ENCODE results near the gene UQCRH.
"Not testable (repeated sequence)": the region's sequence is repeated elsewhere in the genome, so short reads cannot be mapped to it uniquely, and the experiment has no call there.

The UQCRH gene

DNA sequence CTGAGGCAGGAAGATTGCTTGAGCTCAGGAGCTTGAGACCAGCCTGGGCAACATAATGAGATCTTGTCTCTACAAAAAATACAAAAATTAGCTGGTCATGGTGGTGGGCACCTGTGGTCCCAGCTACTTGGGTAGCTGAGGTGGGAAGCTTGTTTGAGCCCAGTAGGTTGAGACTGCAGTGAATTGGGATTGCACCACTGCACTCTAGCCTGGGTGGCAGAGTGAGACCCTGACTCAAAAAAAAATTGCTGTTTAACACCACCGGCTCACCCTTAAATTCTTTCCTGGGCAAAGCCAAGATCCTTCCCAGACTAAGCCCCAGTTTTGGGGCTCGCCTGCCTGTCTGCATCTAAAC, 30.5 kb downstream of the UQCRH start:
- no peak for DNase-seq

GRCh38 chr1:46335081-46335480, 31.6 kb downstream of the UQCRH start:
- no peak for DNase-seq

GRCh38 chr1:46337409-46337808, 33.9 kb downstream of the UQCRH start:
- not testable (repeated sequence) for DNase-seq

- peak; percentile 74 for DNase-seq
These were observed 37.1 kb downstream of the UQCRH start, which contains the start of gene NSUN4 for GRCh38 chr1:46340404-46341221. Gene NSUN4 (plus strand): TSS chr1:46340807. CDS start chr1:46340827, 20 bp downstream.

DNA sequence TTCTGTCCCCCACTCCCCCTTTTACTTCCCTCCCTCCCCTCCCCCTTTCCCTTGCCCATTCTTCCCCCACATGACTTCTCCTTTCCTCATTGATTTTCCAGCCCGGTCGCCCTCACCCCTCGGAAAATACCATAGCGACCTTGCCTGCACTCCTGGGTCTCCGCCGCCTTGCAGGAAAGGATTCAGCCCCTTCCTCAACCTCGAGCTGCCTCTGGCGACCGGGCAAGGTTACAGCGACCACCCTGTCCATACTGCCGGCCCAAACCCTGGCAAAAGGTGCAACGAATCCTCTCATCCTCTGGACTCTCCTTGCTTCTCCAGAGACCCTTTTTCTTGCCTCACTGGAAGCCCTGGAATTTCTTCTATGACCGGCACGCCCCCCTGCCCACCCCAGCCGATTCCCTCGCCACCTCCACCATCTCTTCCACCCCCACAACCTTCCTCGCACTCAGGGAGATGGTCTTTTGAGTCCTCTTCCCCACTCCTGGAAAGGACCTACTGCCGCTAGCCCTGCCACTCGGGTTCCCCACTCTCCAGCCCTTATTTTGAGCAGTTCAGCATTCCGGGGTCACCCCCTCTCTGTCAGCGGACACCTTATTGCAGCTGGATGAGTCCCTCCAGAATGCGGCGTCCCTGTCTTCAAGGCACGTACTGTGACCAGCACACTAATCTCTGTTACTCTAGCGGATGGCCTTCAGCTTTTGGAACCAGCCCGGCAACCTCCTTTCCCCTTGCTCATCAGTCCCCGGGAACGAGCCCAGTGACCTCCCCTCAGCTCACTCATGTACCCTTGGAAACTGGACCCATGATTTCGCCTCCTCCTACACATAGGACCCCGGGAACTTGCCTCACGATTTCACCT, 38.0 kb downstream of the UQCRH start:
- no peak for DNase-seq

GRCh38 chr1:46342084-46342656, 38.7 kb downstream of the UQCRH start:
- DNase-seq: no peak

- no peak for DNase-seq
These were observed 39.3 kb downstream of the UQCRH start for GRCh38 chr1:46342677-46343350.

GRCh38 chr1:46343351-46343695, 39.8 kb downstream of the UQCRH start:
- DNase-seq: no peak

DNA sequence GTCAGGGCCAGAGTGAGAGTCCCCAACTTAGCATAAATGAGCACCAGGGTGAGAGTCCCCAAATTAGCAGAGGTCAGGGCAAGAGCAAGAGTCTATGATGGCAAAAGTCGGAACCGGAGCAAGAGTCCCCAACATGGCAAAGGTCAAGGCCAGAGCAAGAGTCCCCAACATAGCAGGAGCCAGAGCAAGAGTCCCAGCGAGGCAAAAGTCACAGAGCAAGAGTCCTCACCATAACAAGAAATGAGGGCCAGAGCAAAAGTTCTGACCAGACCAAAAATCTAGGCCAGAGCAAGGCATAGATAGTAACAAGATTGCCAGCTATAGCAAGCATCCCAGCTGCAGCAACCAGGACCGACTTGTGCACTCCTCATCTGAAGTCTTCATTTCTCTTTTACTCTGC, 40.2 kb downstream of the UQCRH start:
- DNase-seq: no peak

DNA sequence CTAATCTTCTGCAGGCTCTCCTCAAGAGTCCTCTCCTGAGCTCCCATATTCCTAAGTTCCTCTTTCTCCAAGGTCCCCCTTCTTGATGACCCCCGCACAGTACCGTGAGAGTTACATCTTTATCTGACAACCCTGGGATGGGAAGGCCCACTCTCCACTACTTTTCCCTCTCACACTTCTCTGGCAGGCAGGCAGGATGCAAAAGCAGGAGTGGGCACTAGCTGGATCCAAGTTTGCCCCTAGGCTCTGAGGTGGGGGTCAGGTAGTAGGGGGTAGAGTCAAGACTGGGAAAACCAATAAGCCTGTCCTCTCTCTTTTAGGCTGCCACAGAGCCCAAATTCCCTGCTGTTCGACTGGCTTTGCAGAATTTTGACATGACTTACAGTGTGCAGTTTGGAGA, 41.0 kb downstream of the UQCRH start:
- no peak for DNase-seq

DNA sequence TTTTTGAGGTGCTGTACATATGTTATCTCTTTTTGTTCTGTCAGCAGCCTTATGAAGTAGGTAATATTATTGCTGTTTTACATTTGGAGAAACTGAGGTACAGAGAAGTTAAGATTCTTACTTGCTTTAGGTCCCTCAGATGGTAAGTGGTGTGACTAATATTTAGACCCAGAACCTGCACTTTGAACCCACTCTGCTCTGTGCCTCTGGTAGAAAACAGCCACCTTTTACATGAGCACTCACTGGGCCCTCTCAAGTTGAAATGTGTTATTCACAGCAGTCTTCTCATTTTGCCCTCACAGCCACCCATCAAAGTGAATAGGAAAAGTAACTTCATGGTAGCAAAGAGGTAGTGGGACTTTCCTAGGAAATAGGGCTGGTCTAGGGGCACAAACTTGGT, 41.8 kb downstream of the UQCRH start:
- no peak for DNase-seq

- no peak for DNase-seq
These were observed 48.9 kb downstream of the UQCRH start for GRCh38 chr1:46352363-46352762.

GRCh38 chr1:46355920-46356319, 52.4 kb downstream of the UQCRH start:
- DNase-seq: not testable (repeated sequence)

DNA sequence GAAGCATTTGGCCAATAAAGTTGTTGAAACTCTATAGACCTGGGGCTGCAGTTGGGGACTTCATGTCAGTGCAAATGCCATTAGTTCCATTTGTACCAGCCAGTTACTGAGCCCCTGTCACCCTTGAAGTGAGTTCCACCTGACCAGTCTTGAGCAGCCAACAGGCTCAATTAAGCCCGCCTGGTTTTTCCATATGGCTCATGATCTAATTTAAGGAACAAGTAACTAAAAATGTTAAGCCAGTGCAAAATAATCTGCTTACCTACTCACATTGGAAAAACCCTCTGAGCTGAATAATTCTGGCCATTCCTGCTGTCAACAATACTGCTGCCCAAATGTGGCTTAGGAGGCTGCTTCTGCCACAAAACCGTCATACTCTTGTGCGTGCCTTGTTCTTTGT, 58.7 kb downstream of the UQCRH start:
- no peak for DNase-seq

- no peak for DNase-seq
These were observed 59.6 kb downstream of the UQCRH start for GRCh38 chr1:46363121-46363520.

DNA sequence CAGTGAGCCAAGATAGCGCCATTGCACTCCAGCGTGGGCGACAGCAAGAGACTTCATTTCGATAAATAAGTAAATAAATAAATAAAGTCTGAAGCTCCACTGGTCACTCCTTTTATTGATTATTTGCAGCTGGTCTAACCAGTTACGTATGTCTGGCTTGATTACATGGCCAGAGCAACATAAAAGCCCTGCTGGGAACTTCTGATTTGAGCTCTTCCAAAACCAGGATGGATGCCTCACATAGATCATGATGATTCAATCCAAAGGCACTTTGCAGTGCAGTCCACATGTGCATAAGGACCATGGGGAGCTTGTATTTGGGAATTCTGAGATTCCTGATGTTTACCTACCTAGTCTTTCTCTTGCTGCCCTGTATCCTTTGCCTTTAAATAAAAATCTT, 61.1 kb downstream of the UQCRH start:
- no peak for DNase-seq

- DNase-seq: not testable (repeated sequence)
These were observed 62.3 kb downstream of the UQCRH start for GRCh38 chr1:46365796-46366195.

All from NCI-H510A (cell line).